ENCODE data around the gene NAXE. TPM values are rescaled to one million over a fixed set of nuclear protein-coding genes. Genes with fewer than 3 reads are reported as not detected.

NAXE gene
- polyA plus RNA-seq, 4 donors, result 64.8 to 105 (median 94.3) TPM

- no peak overlapping the region for H3K27ac ChIP-seq (ENCODE audit: low read depth in 1 of 3, low read length in 2 of 3)
- H3K4me1 ChIP-seq (ENCODE audit: control insufficient read depth in 3 of 3, insufficient read depth in 2 of 3, low read depth in 1 of 3, low read length in 2 of 3), result peaks cover 0 to 15% (median 0%) of the 10 kb centered on the region in 3 donors
- WGBS, 3 donors, result 23 to 50% (median 26%) methylated on average over 6 of the region's 6 CpGs
- FAIRE-seq (no peak), DNase-seq (no peak)
- H3K4me3 ChIP-seq (ENCODE audit: low read depth in 1 of 3, low read length in 3 of 3), result no peak overlapping the region
- no peaks in the 10 kb centered on the region for H3K9me3 ChIP-seq (ENCODE audit: control insufficient read depth in 2 of 2, insufficient read depth in 1 of 2, low read depth in 1 of 2, low read length in 1 of 2)
- peaks cover 3 to 73% (median 22%) of the 10 kb centered on the region in 3 donors for H3K27me3 ChIP-seq (ENCODE audit: control insufficient read depth in 3 of 3, insufficient read depth in 3 of 3, low read length in 3 of 3)
- H3K36me3 ChIP-seq (ENCODE audit: control insufficient read depth in 3 of 3, insufficient read depth in 2 of 3, low read depth in 1 of 3, low read length in 3 of 3), result peaks cover 0 to 12% (median 0%) of the 10 kb centered on the region in 3 donors
Measured at GRCh38 chr1:156639601-156640101, 48.1 kb downstream of the NAXE start.

GRCh38 chr1:156640842-156641706, 49.5 kb downstream of the NAXE start:
- DNase-seq (no peak), FAIRE-seq (no peak)
- H3K4me3 ChIP-seq (ENCODE audit: low read depth in 1 of 3, low read length in 3 of 3), result peak overlapping the region in 1 of 3 donors; percentile 0
- peaks cover 0 to 15% (median 0%) of the 10 kb centered on the region in 3 donors for H3K4me1 ChIP-seq (ENCODE audit: control insufficient read depth in 3 of 3, insufficient read depth in 2 of 3, low read depth in 1 of 3, low read length in 2 of 3)
- no peaks in the 10 kb centered on the region for H3K9me3 ChIP-seq (ENCODE audit: control insufficient read depth in 2 of 2, insufficient read depth in 1 of 2, low read depth in 1 of 2, low read length in 1 of 2)
- WGBS, 3 donors, result 37 to 47% (median 37%) methylated on average over 6 of the region's 6 CpGs
- H3K36me3 ChIP-seq (ENCODE audit: control insufficient read depth in 3 of 3, insufficient read depth in 2 of 3, low read depth in 1 of 3, low read length in 3 of 3), result peaks cover 0 to 19% (median 3%) of the 10 kb centered on the region in 3 donors
- no peak overlapping the region for H3K27ac ChIP-seq (ENCODE audit: low read depth in 1 of 3, low read length in 2 of 3)
- peaks cover 3 to 68% (median 26%) of the 10 kb centered on the region in 3 donors for H3K27me3 ChIP-seq (ENCODE audit: control insufficient read depth in 3 of 3, insufficient read depth in 3 of 3, low read length in 3 of 3)

- FAIRE-seq (no peak), DNase-seq (peak in 1 of 2 donors; percentile 51)
- H3K27me3 ChIP-seq (ENCODE audit: control insufficient read depth in 3 of 3, insufficient read depth in 3 of 3, low read length in 3 of 3), result peaks cover 3 to 69% (median 29%) of the 10 kb centered on the region in 3 donors
- H3K27ac ChIP-seq (ENCODE audit: low read depth in 1 of 3, low read length in 2 of 3), result no peak within 1 kb of the TSS
- peaks cover 0 to 23% (median 5%) of the 10 kb centered on the region in 3 donors for H3K36me3 ChIP-seq (ENCODE audit: control insufficient read depth in 3 of 3, insufficient read depth in 2 of 3, low read depth in 1 of 3, low read length in 3 of 3)
- H3K4me3 ChIP-seq (ENCODE audit: low read depth in 1 of 3, low read length in 3 of 3), result peak within 1 kb of the TSS in 2 of 3 donors; percentile 23 to 27
- H3K4me1 ChIP-seq (ENCODE audit: control insufficient read depth in 3 of 3, insufficient read depth in 2 of 3, low read depth in 1 of 3, low read length in 2 of 3), result peaks cover 0 to 15% (median 0%) of the 10 kb centered on the region in 3 donors
- H3K9me3 ChIP-seq (ENCODE audit: control insufficient read depth in 2 of 2, insufficient read depth in 1 of 2, low read depth in 1 of 2, low read length in 1 of 2), result no peaks in the 10 kb centered on the region
- 3 to 23% (median 18%) methylated on average over 38 to 46 of the region's 46 CpGs for WGBS, 3 donors
Measured at GRCh38 chr1:156641761-156642264, 50.2 kb downstream of the NAXE start, which contains the start of gene BCAN. Gene BCAN (plus strand): TSS chr1:156642117. CDS start chr1:156646055, 3,938 bp downstream.

- 31 to 67% (median 55%) methylated on average over 30 to 40 of the region's 40 CpGs for WGBS, 3 donors
- Histone ChIP-seq H3K4me3 (ENCODE audit: low read depth in 1 of 3, low read length in 3 of 3) (peak overlapping the region in 1 of 3 donors; percentile 27), H3K27me3 (ENCODE audit: control insufficient read depth in 3 of 3, insufficient read depth in 3 of 3, low read length in 3 of 3) (peaks cover 3 to 71% (median 28%) of the 10 kb centered on the region in 3 donors), H3K36me3 (ENCODE audit: control insufficient read depth in 3 of 3, insufficient read depth in 2 of 3, low read depth in 1 of 3, low read length in 3 of 3) (peaks cover 0 to 23% (median 5%) of the 10 kb centered on the region in 3 donors), H3K4me1 (ENCODE audit: control insufficient read depth in 3 of 3, insufficient read depth in 2 of 3, low read depth in 1 of 3, low read length in 2 of 3) (peaks cover 0 to 15% (median 0%) of the 10 kb centered on the region in 3 donors), H3K27ac (ENCODE audit: low read depth in 1 of 3, low read length in 2 of 3) (no peak overlapping the region), H3K9me3 (ENCODE audit: control insufficient read depth in 2 of 2, insufficient read depth in 1 of 2, low read depth in 1 of 2, low read length in 1 of 2) (no peaks in the 10 kb centered on the region)
- DNase-seq (peak in 1 of 2 donors; percentile 25), FAIRE-seq (no peak)
Measured at GRCh38 chr1:156642265-156643048, 50.9 kb downstream of the NAXE start.

GRCh38 chr1:156643049-156643777, 51.6 kb downstream of the NAXE start:
- FAIRE-seq (no peak), DNase-seq (peak; percentile 49 to 58)
- H3K4me1 ChIP-seq (ENCODE audit: control insufficient read depth in 3 of 3, insufficient read depth in 2 of 3, low read depth in 1 of 3, low read length in 2 of 3), result peaks cover 0 to 15% (median 0%) of the 10 kb centered on the region in 3 donors
- no peak overlapping the region for H3K4me3 ChIP-seq (ENCODE audit: low read depth in 1 of 3, low read length in 3 of 3)
- H3K27me3 ChIP-seq (ENCODE audit: control insufficient read depth in 3 of 3, insufficient read depth in 3 of 3, low read length in 3 of 3), result peaks cover 3 to 71% (median 22%) of the 10 kb centered on the region in 3 donors
- peaks cover 0 to 23% (median 5%) of the 10 kb centered on the region in 3 donors for H3K36me3 ChIP-seq (ENCODE audit: control insufficient read depth in 3 of 3, insufficient read depth in 2 of 3, low read depth in 1 of 3, low read length in 3 of 3)
- no peaks in the 10 kb centered on the region for H3K9me3 ChIP-seq (ENCODE audit: control insufficient read depth in 2 of 2, insufficient read depth in 1 of 2, low read depth in 1 of 2, low read length in 1 of 2)
- H3K27ac ChIP-seq (ENCODE audit: low read depth in 1 of 3, low read length in 2 of 3), result no peak overlapping the region
- 49 to 57% (median 55%) methylated on average over 7 of the region's 7 CpGs for WGBS, 3 donors

GRCh38 chr1:156643778-156644092, 52.2 kb downstream of the NAXE start:
- H3K4me3 ChIP-seq (ENCODE audit: low read depth in 1 of 3, low read length in 3 of 3), result no peak overlapping the region
- H3K9me3 ChIP-seq (ENCODE audit: control insufficient read depth in 2 of 2, insufficient read depth in 1 of 2, low read depth in 1 of 2, low read length in 1 of 2), result no peaks in the 10 kb centered on the region
- peaks cover 0 to 15% (median 0%) of the 10 kb centered on the region in 3 donors for H3K4me1 ChIP-seq (ENCODE audit: control insufficient read depth in 3 of 3, insufficient read depth in 2 of 3, low read depth in 1 of 3, low read length in 2 of 3)
- peaks cover 3 to 66% (median 20%) of the 10 kb centered on the region in 3 donors for H3K27me3 ChIP-seq (ENCODE audit: control insufficient read depth in 3 of 3, insufficient read depth in 3 of 3, low read length in 3 of 3)
- 63 to 77% (median 71%) methylated on average over 7 of the region's 7 CpGs for WGBS, 3 donors
- H3K27ac ChIP-seq (ENCODE audit: low read depth in 1 of 3, low read length in 2 of 3), result no peak overlapping the region
- FAIRE-seq (no peak), DNase-seq (no peak)
- peaks cover 0 to 23% (median 5%) of the 10 kb centered on the region in 3 donors for H3K36me3 ChIP-seq (ENCODE audit: control insufficient read depth in 3 of 3, insufficient read depth in 2 of 3, low read depth in 1 of 3, low read length in 3 of 3)
